IMR-90 (cell line): ENCODE measurements around the gene DBH. TPM values are rescaled to one million over a fixed set of nuclear protein-coding genes. Genes with fewer than 3 reads are reported as not detected.

Experiments
- ATAC-seq: fragments of 200-7000 bp; cut with Tn5 transposase; 2 replicates; pipeline ENCODE4 v1.9.1; 2020; ENCODE audit warnings: low read depth, mild to moderate bottlenecking, moderate library complexity
- BruUV-seq: library from RNA; stranded (reverse); fragments of 400-500 nt; replicated peaks from 2 replicates; lab custom pipeline; 2021; lab: Mats Ljungman, UMichigan
- CTCF ChIA-PET: fragments of 300-600 bp; formaldehyde crosslinking; extraction: SDS; loops from one replicate; lab custom pipeline; 2021; ENCODE audit warnings: antibody characterized with exemption; lab: Yijun Ruan, JAX
- POLR2A ChIA-PET: fragments of 300-600 bp; sonication (Branson Sonifier 250); formaldehyde crosslinking; loops from one replicate; lab custom pipeline; 2022; ENCODE audit warnings: antibody characterized with exemption; ENCODE audit not compliant: unreplicated experiment; lab: Charles Lee
- DNase-seq: peaks from one replicate; pipeline ENCODE4 v3.0.0; 2013
- H2AFZ ChIP-seq: replicated peaks from 2 replicates; pipeline ENCODE3; 2013; ENCODE audit warnings: low read length, mild to moderate bottlenecking; ENCODE audit not compliant: poor library complexity
- H2AK5ac ChIP-seq: 2 replicates; pipeline ENCODE4 v1.6.1; 2013; ENCODE audit warnings: low read depth, low read length, inconsistent platforms
- H2AK9ac ChIP-seq: replicated peaks from 2 replicates; pipeline ENCODE3; 2013; ENCODE audit warnings: mild to moderate bottlenecking, low read depth, low read length, moderate library complexity; ENCODE audit not compliant: poor library complexity
- H2BK120ac ChIP-seq: 2 replicates; pipeline ENCODE4 v1.6.1; 2013; ENCODE audit warnings: low read depth, low read length, inconsistent platforms
- H2BK15ac ChIP-seq: 3 replicates; pipeline ENCODE4 v1.6.1; 2013; ENCODE audit warnings: low read depth, low read length, inconsistent platforms
- H2BK20ac ChIP-seq: 2 replicates; pipeline ENCODE4 v1.6.1; 2013; ENCODE audit warnings: low read depth, mild to moderate bottlenecking, inconsistent platforms, low read length, moderate library complexity
- H2BK5ac ChIP-seq: 2 replicates; pipeline ENCODE4 v1.6.1; 2013; ENCODE audit warnings: mild to moderate bottlenecking, low read depth, low read length, inconsistent platforms; ENCODE audit not compliant: poor library complexity, severe bottlenecking
- H3K14ac ChIP-seq: replicated peaks from 2 replicates; pipeline ENCODE4 v1.6.1; 2013; ENCODE audit warnings: low read depth, low read length, inconsistent platforms
- H3K18ac ChIP-seq: 2 replicates; pipeline ENCODE4 v1.6.1; 2013; ENCODE audit warnings: low read depth, low read length, control low read depth
- H3K23ac ChIP-seq: 2 replicates; pipeline ENCODE4 v1.6.1; 2013; ENCODE audit warnings: low read depth, low read length, inconsistent platforms
- H3K27ac ChIP-seq: 2 replicates; pipeline ENCODE4 v1.5.1; 2013; ENCODE audit warnings: mild to moderate bottlenecking, control low read depth, low read length; ENCODE audit not compliant: insufficient read depth
- H3K27me3 ChIP-seq: 2 replicates; pipeline ENCODE4 v1.6.1; 2013; ENCODE audit warnings: low read length; ENCODE audit not compliant: control insufficient read depth, insufficient read depth
- H3K36me3 ChIP-seq: 2 replicates; pipeline ENCODE4 v1.6.1; 2013; ENCODE audit warnings: low read length, mixed read lengths; ENCODE audit not compliant: control insufficient read depth, insufficient read depth
- H3K4ac ChIP-seq: 2 replicates; pipeline ENCODE4 v1.6.1; 2013; ENCODE audit warnings: low read depth, low read length, inconsistent platforms
- H3K4me1 ChIP-seq: 2 replicates; pipeline ENCODE4 v1.6.1; 2013; ENCODE audit warnings: low read length, mixed read lengths; ENCODE audit not compliant: control insufficient read depth, insufficient read depth
- H3K4me2 ChIP-seq: 2 replicates; pipeline ENCODE4 v1.6.1; 2013; ENCODE audit warnings: low read depth, mild to moderate bottlenecking, control low read depth, low read length, moderate library complexity
- H3K4me3 ChIP-seq: 2 replicates; pipeline ENCODE4 v1.5.1; 2013; ENCODE audit warnings: low read depth, mild to moderate bottlenecking, control low read depth, low read length, moderate library complexity; ENCODE audit not compliant: insufficient read depth
- H3K56ac ChIP-seq: 2 replicates; pipeline ENCODE4 v1.6.1; 2013; ENCODE audit warnings: low read length, inconsistent platforms; ENCODE audit not compliant: insufficient read depth; ENCODE audit errors: extremely low read depth
- H3K79me1 ChIP-seq, 2 experiments: 2 replicates each; pipeline ENCODE4 v1.6.1; 2013; ENCODE audit warnings: low read length in 2 of 2, inconsistent platforms in 1 of 2, low read depth in 1 of 2
- H3K9ac ChIP-seq: 2 replicates; pipeline ENCODE4 v1.6.1; 2013; ENCODE audit warnings: low read depth, low read length, control low read depth
- H3K9me1 ChIP-seq: 2 replicates; pipeline ENCODE4 v1.6.1; 2013; ENCODE audit warnings: low read length, inconsistent platforms; ENCODE audit not compliant: insufficient read depth
- H3K9me3 ChIP-seq: 2 replicates; pipeline ENCODE4 v1.6.1; 2013; ENCODE audit warnings: low read length; ENCODE audit not compliant: control insufficient read depth, insufficient read depth
- H4K20me1 ChIP-seq: 2 replicates; pipeline ENCODE4 v1.6.1; 2013; ENCODE audit warnings: low read length, inconsistent platforms; ENCODE audit not compliant: insufficient read depth
- H4K5ac ChIP-seq: 2 replicates; pipeline ENCODE4 v1.6.1; 2013; ENCODE audit warnings: mild to moderate bottlenecking, low read depth, low read length, control low read depth
- H4K8ac ChIP-seq, 2 experiments: 2 replicates each; pipeline ENCODE4 v1.6.1; 2013; ENCODE audit warnings: low read depth in 2 of 2, low read length in 2 of 2, control low read depth in 1 of 2, inconsistent platforms in 1 of 2
- H4K91ac ChIP-seq: 2 replicates; pipeline ENCODE4 v1.6.1; 2013; ENCODE audit warnings: low read depth, low read length, inconsistent platforms; ENCODE audit not compliant: insufficient read depth
- CHD1 ChIP-seq: IDR thresholded peaks from 2 replicates; pipeline ENCODE4 v1.6.1; 2012; ENCODE audit warnings: low read depth, low read length, improper control_type of control experiment
- CTCF ChIP-seq: conservative IDR thresholded peaks from 2 replicates; pipeline ENCODE4 v1.5.1; 2012; ENCODE audit warnings: mild to moderate bottlenecking, low read depth, low read length, improper control_type of control experiment
- FOS ChIP-seq: fragments of 150-350 bp; IDR thresholded peaks from 2 replicates; pipeline ENCODE4 v1.6.1; 2016; ENCODE audit warnings: low read depth, low read length
- MAFK ChIP-seq: IDR thresholded peaks from 2 replicates; pipeline ENCODE4 v1.6.1; 2012; ENCODE audit warnings: low read depth, low read length, improper control_type of control experiment
- MXI1 ChIP-seq: IDR thresholded peaks from 2 replicates; pipeline ENCODE4 v1.6.1; 2012; ENCODE audit warnings: low read depth, mild to moderate bottlenecking, low read length, moderate library complexity, borderline replicate concordance
- NFE2L2 ChIP-seq: fragments of 150-350 bp; IDR thresholded peaks from 2 replicates; pipeline ENCODE4 v1.6.1; 2016; ENCODE audit warnings: low read depth, mild to moderate bottlenecking, low read length
- POLR2A ChIP-seq: IDR thresholded peaks from 2 replicates; pipeline ENCODE4 v1.6.1; 2012; ENCODE audit warnings: mild to moderate bottlenecking, low read depth, low read length
- RAD21 ChIP-seq: IDR thresholded peaks from 2 replicates; pipeline ENCODE4 v1.6.1; 2012; ENCODE audit warnings: low read length, improper control_type of control experiment
- RCOR1 ChIP-seq: IDR thresholded peaks from 2 replicates; pipeline ENCODE4 v1.6.1; 2012; ENCODE audit warnings: mild to moderate bottlenecking, low read length, improper control_type of control experiment; ENCODE audit not compliant: insufficient replicate concordance
- RFX5 ChIP-seq: IDR thresholded peaks from 2 replicates; pipeline ENCODE4 v1.8.0; 2012; ENCODE audit warnings: low read depth, mild to moderate bottlenecking, low read length, moderate library complexity
- SMC3 ChIP-seq: fragments of 150-350 bp; IDR thresholded peaks from 2 replicates; pipeline ENCODE4 v1.6.1; 2016; ENCODE audit warnings: low read depth, mild to moderate bottlenecking, antibody characterized with exemption, low read length, moderate library complexity
- WGBS, 2 experiments: methylation state at CpG; one replicate each; pipeline versions ENCODE4 v1.1.5 to v1.1.7; 2013; ENCODE audit warnings: missing lambda C conversion rate in 2 of 2; ENCODE audit not compliant: insufficient read length in 1 of 2; ENCODE audit errors: extremely low coverage in 2 of 2; 5-methylcytosine and 5-hydroxymethylcytosine counted together
- dilution Hi-C: fragments of 300-500 bp; cut with HindIII; formaldehyde crosslinking; loops from one replicate; pipeline ENCODE4 v1.14.3; 2018; ENCODE audit warnings: low sequenced_read_pairs; ENCODE audit not compliant: unreplicated experiment
- in situ Hi-C: fragments of 300-500 bp; cut with MboI; formaldehyde crosslinking; loops from 3 replicates; pipeline ENCODE4 v1.14.3; 2019; ENCODE audit warnings: low sequenced_read_pairs, inconsistent platforms, mixed read lengths
- intact Hi-C: fragments of 100-400 bp; cut with micrococcal nuclease; formaldehyde crosslinking; loops from 2 replicates; pipeline ENCODE4 v1.10.0; 2022
- polyA plus RNA-seq, 3 experiments: library from polyadenylated mRNA; depleted of rRNA; stranded (reverse); fragments of >200 nt; gene quantifications; 2 replicates each; pipeline ENCODE4 v1.2.3, GENCODE V29; 2012; ENCODE audit warnings: low replicate concordance in 1 of 3
- total RNA-seq: library from RNA; depleted of rRNA; stranded (reverse); fragments of >200 nt; gene quantifications from 2 replicates; pipeline ENCODE4 v1.2.3, GENCODE V29; 2012

Gene DBH
- total and polyA plus RNA-seq, 2 of the 4 experiments (the other 2 are of a cell fraction) = not detected

GRCh38 chr9:133591116-133591910 is 44.9 kb upstream of the DBH start:
- ChIA-PET POLR2A (no interaction called here), CTCF (no interaction called here)
- no peak overlapping the region for H3K4ac ChIP-seq
- no peak overlapping the region for H2AFZ ChIP-seq
- H2BK120ac ChIP-seq = no peak overlapping the region
- no peak overlapping the region for H2AK9ac ChIP-seq
- no peak overlapping the region for H2BK15ac ChIP-seq
- no peak overlapping the region for H2BK20ac ChIP-seq
- intact Hi-C loops = no loop called here
- peaks cover 4% of the 10 kb centered on the region for H3K9me3 ChIP-seq
- in situ Hi-C loops = no loop called here
- no peaks in the 10 kb centered on the region for H3K36me3 ChIP-seq
- no peak overlapping the region for H2BK5ac ChIP-seq
- H3K27ac ChIP-seq = no peak overlapping the region
- dilution Hi-C loops = no loop called here
- no peak overlapping the region for H3K23ac ChIP-seq
- H3K9ac ChIP-seq = no peak overlapping the region
- ATAC-seq (no peak), DNase-seq (no peak)
- no peak overlapping the region for H4K8ac ChIP-seq
- H3K4me2 ChIP-seq = no peak overlapping the region
- H4K5ac ChIP-seq = no peak overlapping the region
- H3K4me1 ChIP-seq = no peaks in the 10 kb centered on the region
- H3K14ac ChIP-seq = no peak overlapping the region
- no peak overlapping the region for H3K56ac ChIP-seq
- H3K9me1 ChIP-seq = no peaks in the 10 kb centered on the region
- 93% methylated on average over 9 of the region's 17 CpGs; no CpG with 5 or more reads in 1 of the 2 experiments for WGBS, 2 experiments
- H3K4me3 ChIP-seq = no peak overlapping the region
- H3K18ac ChIP-seq = no peak overlapping the region
- H2AK5ac ChIP-seq = no peak overlapping the region
- no peak overlapping the region for H4K91ac ChIP-seq
- H4K20me1 ChIP-seq = no peaks in the 10 kb centered on the region; the same call in 1 of the 2 replicates
- peaks cover 15% of the 10 kb centered on the region; the same call in 1 of the 2 replicates for H3K27me3 ChIP-seq
- TF ChIP-seq RAD21 (no peak), RCOR1 (no peak), RFX5 (no peak), MXI1 (no peak), NFE2L2 (no peak), CHD1 (no peak), MAFK (no peak), POLR2A (no peak), CTCF (no peak), SMC3 (no peak), FOS (no peak)
- no peaks in the 10 kb centered on the region for H3K79me1 ChIP-seq
- no TSS peak for BruUV-seq
